Measurements from ENCODE around the gene HOXD13. TPM values are rescaled to one million over a fixed set of nuclear protein-coding genes. Genes with fewer than 3 reads are reported as not detected.
A peak's percentile ranks its signal among the peaks of the same experiment; 100 is the strongest.

Gene HOXD13
- total and polyA plus RNA-seq, 9 donors: 0.05 to 0.45 (median 0.10) TPM; not detected in 3

DNA sequence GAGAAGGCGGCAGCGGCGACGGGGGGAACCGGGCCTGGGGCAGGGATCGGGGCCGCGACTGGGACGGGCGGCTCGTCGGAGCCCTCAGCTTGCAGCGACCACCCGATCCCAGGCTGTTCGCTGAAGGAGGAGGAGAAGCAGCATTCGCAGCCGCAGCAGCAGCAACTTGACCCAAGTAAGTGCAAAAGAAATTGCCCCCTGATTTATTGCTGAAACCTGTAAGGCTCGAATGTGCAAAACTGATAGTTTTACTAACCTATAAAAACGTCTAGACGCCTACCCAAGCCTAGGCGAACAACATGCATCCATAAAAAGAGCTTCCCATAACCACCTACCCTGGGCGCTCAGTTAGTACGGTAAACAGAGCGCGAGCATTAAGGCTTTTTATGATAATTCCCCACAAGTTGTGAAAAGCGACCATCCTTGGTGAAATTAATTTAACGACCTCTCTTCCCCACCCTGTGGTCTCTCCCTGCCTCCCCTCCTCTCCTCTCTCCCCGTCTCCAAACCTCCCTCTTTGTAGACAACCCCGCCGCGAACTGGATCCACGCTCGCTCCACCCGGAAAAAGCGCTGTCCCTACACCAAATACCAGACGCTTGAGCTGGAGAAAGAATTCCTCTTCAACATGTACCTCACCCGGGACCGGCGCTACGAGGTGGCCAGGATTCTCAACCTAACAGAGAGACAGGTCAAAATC lies 31.0 kb downstream of the HOXD13 start:
- H3K27me3 ChIP-seq (ENCODE audit: control insufficient read depth, insufficient read depth, low read length): peaks cover 89% of the 10 kb centered on the region
- no peak for DNase-seq
- peaks cover 14% of the 10 kb centered on the region for H3K4me1 ChIP-seq (ENCODE audit: control insufficient read depth, insufficient read depth, low read length)
- no peaks in the 10 kb centered on the region for H3K36me3 ChIP-seq (ENCODE audit: control insufficient read depth, insufficient read depth, low read length)
- peak overlapping the region; percentile 57 for H3K4me3 ChIP-seq (ENCODE audit: low read length)
- no peaks in the 10 kb centered on the region for H3K9me3 ChIP-seq (replicated peaks; ENCODE audit: control insufficient read depth, low read depth, low read length)
- H3K27ac ChIP-seq (ENCODE audit: low read length): no peak overlapping the region
- 6% methylated on average over 27 of the region's 40 CpGs for WGBS (ENCODE audit: insufficient coverage)

DNA sequence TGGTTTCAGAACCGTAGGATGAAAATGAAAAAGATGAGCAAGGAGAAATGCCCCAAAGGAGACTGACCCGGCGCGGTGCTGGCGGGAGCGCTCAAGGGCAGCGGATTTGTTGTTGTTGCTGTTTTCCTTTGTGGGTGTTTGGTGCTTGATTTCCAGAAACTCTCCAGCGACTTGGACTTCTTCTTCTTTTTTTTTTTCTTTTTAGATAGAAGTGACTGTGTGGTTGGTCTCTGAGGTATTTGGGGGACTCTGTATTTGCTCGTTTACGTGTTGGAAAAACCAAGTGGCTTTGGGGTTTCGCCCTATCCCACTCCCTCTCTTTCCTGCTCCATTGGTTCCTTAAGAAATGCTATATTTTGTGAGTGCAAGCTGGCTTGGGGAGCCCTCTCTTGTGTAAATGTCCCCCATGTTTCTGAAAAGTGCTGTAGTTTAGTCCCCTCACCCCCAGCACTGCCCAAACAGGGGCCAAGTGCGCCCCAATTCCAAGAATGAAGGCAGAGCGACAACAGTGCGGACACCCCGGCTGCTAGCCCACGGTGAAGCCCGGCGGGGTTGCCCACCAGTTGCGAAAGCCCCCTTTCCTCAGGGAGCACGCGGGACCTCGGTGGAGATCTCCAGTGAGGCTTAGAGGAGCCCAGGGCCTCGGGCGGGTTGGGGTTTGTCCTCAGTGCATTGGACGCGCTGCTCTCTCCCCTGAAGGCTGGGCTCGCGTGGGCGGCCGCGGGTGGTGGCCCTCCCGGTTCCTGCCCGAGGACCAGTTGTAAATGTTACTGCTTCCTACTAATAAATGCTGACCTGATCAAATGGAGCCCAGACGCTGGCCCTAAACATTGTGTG lies 31.8 kb downstream of the HOXD13 start:
- no peaks in the 10 kb centered on the region for H3K9me3 ChIP-seq (replicated peaks; ENCODE audit: control insufficient read depth, low read depth, low read length)
- no peaks in the 10 kb centered on the region for H3K36me3 ChIP-seq (ENCODE audit: control insufficient read depth, insufficient read depth, low read length)
- peaks cover 90% of the 10 kb centered on the region for H3K27me3 ChIP-seq (ENCODE audit: control insufficient read depth, insufficient read depth, low read length)
- peak overlapping the region; percentile 57 for H3K4me3 ChIP-seq (ENCODE audit: low read length)
- peaks cover 17% of the 10 kb centered on the region for H3K4me1 ChIP-seq (ENCODE audit: control insufficient read depth, insufficient read depth, low read length)
- no peak overlapping the region for H3K27ac ChIP-seq (ENCODE audit: low read length)
- no peak for DNase-seq
- WGBS (ENCODE audit: insufficient coverage): 50% methylated on average over 24 of the region's 34 CpGs

DNA sequence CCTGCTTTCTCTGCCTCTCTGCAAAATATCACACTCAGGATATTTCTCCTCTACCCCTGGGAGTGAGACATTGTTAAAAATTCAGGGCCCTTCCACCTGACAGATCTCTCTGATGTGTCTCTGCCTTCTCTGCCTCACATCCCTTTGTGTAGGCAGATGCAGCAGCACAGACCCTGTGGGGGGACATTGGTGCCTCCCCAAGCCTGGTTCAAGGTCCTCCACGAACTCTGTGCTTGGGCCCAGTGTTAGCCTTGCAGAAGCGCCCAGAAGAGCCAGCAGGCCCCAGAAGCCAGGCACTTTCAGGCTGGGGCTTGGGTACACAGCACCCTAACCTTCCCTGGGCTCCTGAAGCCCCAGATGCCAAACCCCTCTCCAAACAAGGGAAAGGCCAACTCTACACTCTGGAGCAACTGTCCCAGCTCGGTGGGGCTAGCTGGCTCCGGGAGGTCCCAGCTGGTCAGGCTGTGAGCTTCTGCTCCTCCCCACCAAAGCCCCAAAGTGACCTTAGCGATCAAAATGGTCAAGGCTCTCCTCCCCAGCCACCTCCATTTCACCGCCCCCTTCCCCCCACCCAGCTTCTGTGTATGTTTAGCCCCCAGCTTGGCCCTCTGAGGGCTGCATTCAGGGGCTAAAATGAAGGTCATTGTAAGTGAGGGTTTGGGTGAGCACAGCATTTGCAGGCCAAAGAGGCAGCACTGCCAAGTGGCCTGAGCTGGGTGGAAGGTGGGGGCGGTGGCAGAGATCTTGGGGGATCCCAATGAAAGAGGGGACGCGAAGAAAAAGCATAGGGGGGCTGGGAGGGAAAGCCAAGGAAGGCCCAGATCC lies 32.6 kb downstream of the HOXD13 start:
- Histone ChIP-seq H3K9me3 (replicated peaks; ENCODE audit: control insufficient read depth, low read depth, low read length) (no peaks in the 10 kb centered on the region), H3K27ac (ENCODE audit: low read length) (no peak overlapping the region), H3K4me1 (ENCODE audit: control insufficient read depth, insufficient read depth, low read length) (peaks cover 19% of the 10 kb centered on the region), H3K4me3 (ENCODE audit: low read length) (no peak overlapping the region), H3K36me3 (ENCODE audit: control insufficient read depth, insufficient read depth, low read length) (no peaks in the 10 kb centered on the region), H3K27me3 (ENCODE audit: control insufficient read depth, insufficient read depth, low read length) (peaks cover 86% of the 10 kb centered on the region)
- 62% methylated on average over 7 of the region's 9 CpGs for WGBS (ENCODE audit: insufficient coverage)
- DNase-seq: no peak

DNA sequence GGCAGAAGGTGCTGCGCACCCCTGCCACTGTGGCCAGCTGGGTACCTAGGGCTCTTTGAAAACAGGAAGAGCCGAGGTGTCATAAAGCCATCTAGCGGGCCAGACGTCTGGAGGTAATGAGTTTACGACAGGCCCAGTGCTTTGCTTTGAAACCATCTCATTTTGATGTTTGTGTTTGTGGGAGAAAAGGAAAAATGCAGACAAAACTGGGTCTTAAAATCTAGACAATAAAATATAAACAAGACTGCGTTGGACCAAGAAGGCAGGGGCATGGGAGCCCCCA lies 33.2 kb downstream of the HOXD13 start:
- 71% methylated on average over 5 of the region's 6 CpGs for WGBS (ENCODE audit: insufficient coverage)
- H3K27me3 ChIP-seq (ENCODE audit: control insufficient read depth, insufficient read depth, low read length): peaks cover 84% of the 10 kb centered on the region
- H3K4me1 ChIP-seq (ENCODE audit: control insufficient read depth, insufficient read depth, low read length): peaks cover 21% of the 10 kb centered on the region
- H3K27ac ChIP-seq (ENCODE audit: low read length): no peak overlapping the region
- H3K4me3 ChIP-seq (ENCODE audit: low read length): no peak overlapping the region
- no peak for DNase-seq
- H3K36me3 ChIP-seq (ENCODE audit: control insufficient read depth, insufficient read depth, low read length): no peaks in the 10 kb centered on the region
- H3K9me3 ChIP-seq (replicated peaks; ENCODE audit: control insufficient read depth, low read depth, low read length): no peaks in the 10 kb centered on the region

DNA sequence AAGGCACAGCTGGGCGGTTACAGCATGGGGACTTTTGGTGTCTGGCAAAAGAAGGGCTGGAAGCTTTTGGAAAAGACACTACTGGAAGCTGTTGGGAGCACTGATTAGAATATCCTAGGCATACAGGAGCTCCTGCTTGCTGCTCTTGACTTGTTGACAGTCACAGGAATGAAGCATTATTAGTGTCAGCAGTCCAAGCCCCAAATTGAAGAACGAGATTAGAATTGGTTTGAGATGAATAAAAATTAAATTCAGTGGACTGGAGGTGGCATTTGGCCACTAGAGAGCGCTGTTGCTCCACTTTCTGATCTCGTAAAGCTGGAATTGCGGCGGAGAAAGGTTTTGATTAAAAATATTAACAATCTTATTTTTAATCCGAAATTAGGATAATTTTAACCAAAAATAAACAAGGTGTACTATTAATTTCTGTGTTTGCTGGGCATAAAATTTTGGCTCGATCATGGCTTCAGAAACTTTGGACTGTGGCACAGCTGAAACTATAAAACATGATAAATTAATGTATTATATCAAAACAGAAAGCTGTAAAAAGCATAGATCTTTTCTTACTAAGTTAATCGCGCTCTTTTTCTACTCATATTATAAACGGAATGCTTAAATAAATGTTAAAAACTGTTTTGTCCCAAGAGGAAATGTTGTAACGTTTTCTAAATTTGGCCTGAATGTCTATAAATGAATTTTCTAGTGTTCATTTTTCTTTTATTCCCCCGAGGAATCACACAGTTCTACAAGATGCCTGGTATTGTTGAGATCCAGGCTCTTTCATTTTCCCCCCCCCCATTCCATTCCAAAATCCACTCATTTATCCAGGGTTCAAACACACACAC lies 34.6 kb downstream of the HOXD13 start:
- Histone ChIP-seq H3K4me1 (ENCODE audit: control insufficient read depth, insufficient read depth, low read length) (peaks cover 23% of the 10 kb centered on the region), H3K27me3 (ENCODE audit: control insufficient read depth, insufficient read depth, low read length) (peaks cover 77% of the 10 kb centered on the region), H3K4me3 (ENCODE audit: low read length) (no peak overlapping the region), H3K36me3 (ENCODE audit: control insufficient read depth, insufficient read depth, low read length) (no peaks in the 10 kb centered on the region), H3K27ac (ENCODE audit: low read length) (no peak overlapping the region), H3K9me3 (replicated peaks; ENCODE audit: control insufficient read depth, low read depth, low read length) (no peaks in the 10 kb centered on the region)
- 0% methylated on average over 1 of the region's 13 CpGs for WGBS (ENCODE audit: insufficient coverage)
- peak; percentile 82 for DNase-seq

DNA sequence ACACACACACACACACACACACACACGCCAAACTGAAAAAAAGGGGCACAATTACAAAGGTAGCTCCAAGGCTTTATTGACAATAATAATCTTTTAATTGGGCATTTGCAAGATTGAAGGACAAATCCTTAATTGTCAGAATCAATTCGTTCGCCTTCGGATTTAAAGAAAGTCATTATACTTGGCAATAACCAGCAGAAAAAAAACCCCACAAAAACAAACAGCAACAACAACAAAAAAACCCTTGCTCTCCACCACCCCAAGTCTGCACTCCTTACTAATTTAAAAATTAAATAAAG lies 35.2 kb downstream of the HOXD13 start:
- WGBS (ENCODE audit: insufficient coverage): 73% methylated on average over 3 of the region's 4 CpGs
- DNase-seq: no peak
- Histone ChIP-seq H3K4me1 (ENCODE audit: control insufficient read depth, insufficient read depth, low read length) (peaks cover 29% of the 10 kb centered on the region), H3K36me3 (ENCODE audit: control insufficient read depth, insufficient read depth, low read length) (no peaks in the 10 kb centered on the region), H3K27ac (ENCODE audit: low read length) (peak overlapping the region; percentile 96), H3K27me3 (ENCODE audit: control insufficient read depth, insufficient read depth, low read length) (peaks cover 77% of the 10 kb centered on the region), H3K9me3 (replicated peaks; ENCODE audit: control insufficient read depth, low read depth, low read length) (no peaks in the 10 kb centered on the region), H3K4me3 (ENCODE audit: low read length) (no peak overlapping the region)

DNA sequence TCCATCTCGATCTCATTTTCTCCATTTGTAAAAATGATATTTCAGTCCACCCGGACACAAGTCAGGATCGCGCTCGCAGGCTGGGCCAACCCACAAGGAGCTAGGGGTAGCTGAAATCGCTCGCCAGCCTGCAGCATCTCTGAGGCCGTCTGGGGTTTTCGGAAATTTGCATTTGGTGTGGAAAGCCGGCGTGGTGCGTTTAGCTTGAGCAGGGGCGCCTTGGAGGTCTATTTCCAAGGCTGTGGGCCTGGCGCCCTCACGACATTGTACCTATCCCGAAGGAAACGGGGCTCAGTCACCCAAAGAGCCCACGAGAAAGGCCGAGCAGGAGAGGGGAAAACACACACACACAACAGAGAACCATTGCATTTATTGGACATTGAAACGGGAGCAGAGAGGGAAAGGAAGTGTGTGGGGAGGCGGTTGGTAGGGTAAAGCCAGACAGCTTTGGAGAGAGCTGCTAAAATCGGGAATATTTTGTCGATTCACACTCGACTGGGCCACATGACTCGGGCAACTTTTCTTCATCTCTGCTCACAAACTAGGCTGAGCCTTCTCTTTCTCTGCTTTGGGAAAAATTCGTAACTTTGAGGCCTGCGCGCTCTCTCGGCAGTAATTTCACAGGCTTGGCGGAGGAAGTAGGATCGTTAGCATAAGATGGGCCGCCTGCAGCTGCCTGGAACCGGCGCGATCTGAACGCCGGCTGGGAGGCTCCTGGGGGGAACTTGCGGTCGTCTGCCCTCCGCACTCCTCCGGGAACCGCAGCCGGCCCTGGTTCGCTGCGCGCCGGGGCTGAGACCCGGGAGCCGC lies 35.9 kb downstream of the HOXD13 start:
- peaks cover 76% of the 10 kb centered on the region for H3K27me3 ChIP-seq (ENCODE audit: control insufficient read depth, insufficient read depth, low read length)
- H3K4me3 ChIP-seq (ENCODE audit: low read length): peak overlapping the region; percentile 73
- H3K27ac ChIP-seq (ENCODE audit: low read length): peak overlapping the region; percentile 96
- peaks cover 2% of the 10 kb centered on the region for H3K36me3 ChIP-seq (ENCODE audit: control insufficient read depth, insufficient read depth, low read length)
- peaks cover 34% of the 10 kb centered on the region for H3K4me1 ChIP-seq (ENCODE audit: control insufficient read depth, insufficient read depth, low read length)
- peak; percentile 88 for DNase-seq
- H3K9me3 ChIP-seq (replicated peaks; ENCODE audit: control insufficient read depth, low read depth, low read length): no peaks in the 10 kb centered on the region
- 16% methylated on average over 40 of the region's 49 CpGs for whole genome bisulfite sequencing (ENCODE audit: insufficient coverage)

DNA sequence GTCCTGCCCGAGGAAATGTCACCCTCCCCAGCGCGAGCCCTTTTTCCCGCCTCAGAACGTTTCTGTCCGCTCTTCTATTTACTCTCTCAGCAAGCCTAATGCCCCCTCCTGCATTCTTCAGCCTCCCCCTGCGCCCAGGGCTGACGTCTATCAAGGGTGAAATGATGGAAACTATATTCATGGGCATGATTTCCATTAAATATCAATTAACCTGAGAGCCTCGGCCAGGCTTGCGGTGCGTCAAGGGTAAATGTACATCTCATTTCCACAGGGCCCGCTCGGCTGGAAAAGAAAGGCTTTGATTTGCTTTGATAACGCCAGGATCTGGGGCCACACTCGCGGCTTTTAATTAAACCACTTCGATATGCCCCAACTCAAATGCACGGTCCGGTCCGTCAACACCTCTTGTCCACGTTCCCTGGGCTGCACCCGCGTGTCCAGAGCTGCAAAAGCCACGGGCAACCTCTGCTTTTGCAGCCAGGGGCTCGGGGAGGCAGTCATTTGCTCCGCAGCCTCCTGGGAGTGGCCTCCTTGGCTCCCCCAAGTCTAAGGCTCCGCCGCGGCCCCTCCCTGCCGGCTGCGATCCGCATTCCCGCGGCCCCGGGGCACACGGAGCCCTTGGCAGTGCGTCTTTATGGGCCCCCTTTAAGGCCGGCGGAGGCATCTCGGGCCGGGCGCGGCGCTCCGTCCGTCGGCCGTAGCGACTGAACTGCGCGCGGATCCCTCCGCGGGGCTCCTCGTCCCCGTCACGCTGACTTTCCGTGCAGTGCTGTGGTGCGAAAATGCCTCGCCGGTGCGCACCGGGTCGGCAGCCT lies 36.7 kb downstream of the HOXD13 start, which contains the start of gene HOXD8:
HOXD8 (plus strand) TSS at position 724 of the 815 bp plus-strand sequence. CDS start 662 bp downstream, outside the sequence.
- Histone ChIP-seq H3K36me3 (ENCODE audit: control insufficient read depth, insufficient read depth, low read length) (peaks cover 5% of the 10 kb centered on the region), H3K4me1 (ENCODE audit: control insufficient read depth, insufficient read depth, low read length) (peaks cover 40% of the 10 kb centered on the region), H3K27me3 (ENCODE audit: control insufficient read depth, insufficient read depth, low read length) (peaks cover 70% of the 10 kb centered on the region), H3K9me3 (replicated peaks; ENCODE audit: control insufficient read depth, low read depth, low read length) (no peaks in the 10 kb centered on the region), H3K27ac (ENCODE audit: low read length) (peak within 1 kb of the TSS; percentile 96), H3K4me3 (ENCODE audit: low read length) (peak within 1 kb of the TSS; percentile 73)
- under 1% methylated on average over 56 of the region's 64 CpGs for WGBS (ENCODE audit: insufficient coverage)
- peak; percentile 95 for DNase-seq

Measured in muscle of leg (tissue), 11 donors.